ENCODE measurements around the gene KRTAP29-1.
"Not testable (repeated sequence)": the region's sequence is repeated elsewhere in the genome, so short reads cannot be mapped to it uniquely, and the experiment has no call there.

KRTAP29-1 gene, protein sequence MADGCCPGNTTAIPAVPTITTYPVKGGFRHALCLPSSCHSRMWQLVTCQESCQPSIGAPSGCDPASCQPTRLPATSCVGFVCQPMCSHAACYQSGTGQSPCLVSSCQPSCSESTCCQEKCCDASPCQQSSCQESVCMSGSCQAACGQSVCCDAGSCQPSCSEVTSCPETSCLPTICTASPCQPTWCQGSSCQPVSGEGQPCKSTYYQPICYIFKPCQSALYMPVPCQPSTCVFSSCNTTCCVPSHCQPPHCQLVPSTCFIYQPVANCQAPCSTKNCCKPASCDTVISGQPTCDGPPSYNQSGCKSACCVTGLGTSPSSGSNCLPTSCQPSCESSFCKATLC

DNA sequence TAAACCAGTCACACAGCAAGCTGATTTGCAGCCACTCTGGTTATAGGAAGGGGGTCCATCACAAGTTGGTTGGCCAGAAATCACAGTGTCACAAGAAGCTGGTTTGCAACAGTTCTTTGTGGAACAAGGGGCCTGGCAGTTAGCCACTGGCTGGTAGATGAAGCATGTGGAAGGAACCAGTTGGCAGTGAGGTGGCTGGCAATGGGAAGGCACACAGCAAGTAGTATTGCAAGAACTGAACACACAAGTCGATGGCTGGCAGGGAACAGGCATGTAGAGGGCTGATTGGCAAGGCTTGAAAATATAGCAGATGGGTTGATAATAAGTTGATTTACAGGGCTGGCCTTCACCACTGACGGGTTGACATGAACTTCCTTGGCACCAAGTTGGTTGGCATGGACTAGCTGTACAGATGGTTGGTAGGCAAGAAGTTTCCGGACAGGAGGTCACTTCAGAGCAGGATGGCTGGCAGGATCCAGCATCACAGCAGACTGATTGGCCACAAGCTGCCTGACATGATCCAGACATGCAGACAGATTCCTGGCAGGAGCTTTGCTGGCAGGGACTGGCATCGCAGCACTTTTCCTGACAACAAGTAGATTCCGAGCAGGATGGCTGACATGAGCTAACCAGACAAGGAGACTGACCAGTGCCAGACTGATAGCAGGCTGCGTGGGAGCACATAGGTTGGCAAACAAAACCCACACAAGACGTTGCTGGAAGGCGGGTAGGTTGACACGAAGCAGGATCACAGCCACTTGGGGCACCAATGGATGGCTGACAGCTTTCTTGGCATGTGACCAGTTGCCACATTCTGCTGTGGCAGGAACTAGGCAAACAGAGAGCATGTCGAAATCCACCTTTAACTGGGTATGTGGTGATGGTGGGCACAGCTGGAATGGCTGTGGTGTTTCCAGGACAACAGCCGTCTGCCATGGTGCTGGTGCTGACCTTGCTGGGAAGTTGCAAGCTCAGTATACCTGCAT is at the start of gene KRTAP29-1:
KRTAP29-1 (minus strand) TSS at position 936 of the 986 bp plus-strand sequence; CDS start at position 936, 0 bp downstream.
- no peak for DNase-seq (ENCODE audit: low read depth)

DNA sequence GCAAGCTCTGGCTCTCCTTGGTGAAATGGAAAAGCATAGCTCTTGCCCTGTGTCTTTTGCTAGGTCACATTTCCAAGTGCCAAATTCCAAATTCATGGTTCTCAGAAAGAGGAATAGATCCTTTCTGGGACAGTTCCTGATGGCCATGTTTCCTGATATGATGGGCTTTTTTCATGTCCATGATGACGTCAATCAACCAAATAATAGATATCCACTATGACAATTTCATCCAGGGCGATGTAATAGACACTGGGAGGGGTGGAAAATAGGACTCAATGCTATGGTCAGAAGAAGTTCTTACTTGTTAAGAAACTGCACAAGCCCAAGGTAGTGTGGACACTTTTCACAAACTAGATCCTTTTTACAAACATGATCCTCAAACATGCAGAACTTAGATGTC is 48.5 kb upstream of the KRTAP29-1 start:
- no peak for DNase-seq (ENCODE audit: low read depth)

DNA sequence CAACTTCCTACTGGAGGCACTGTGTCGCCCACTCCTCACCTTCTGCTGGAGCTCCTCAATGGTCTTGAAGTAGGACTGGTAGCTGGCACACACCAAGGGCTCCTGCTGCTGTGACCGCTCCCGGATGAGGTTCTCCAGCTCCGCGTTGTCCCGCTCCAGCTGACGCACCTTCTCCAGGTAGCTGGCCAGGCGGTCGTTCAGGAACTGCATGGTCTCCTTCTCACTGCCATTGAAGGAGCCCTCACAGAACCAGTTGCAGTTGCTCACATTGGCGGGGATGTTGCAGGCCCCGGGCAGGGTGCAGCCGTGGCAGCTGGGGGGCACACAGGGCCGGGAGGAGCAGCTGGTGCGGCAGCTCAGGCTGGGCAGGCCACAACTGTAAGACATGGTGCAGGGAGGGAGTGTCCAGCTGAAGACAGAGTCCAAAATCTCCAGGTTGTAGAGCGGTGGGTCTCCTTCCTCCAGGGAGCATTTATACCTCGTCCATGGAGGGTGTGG is 47.8 kb upstream of the KRTAP29-1 start, which contains the start of gene KRT33A:
KRT33A (minus strand) TSS at position 448 of the 498 bp plus-strand sequence; CDS start at position 387, 61 bp downstream.
- DNase-seq (ENCODE audit: low read depth), result not testable (repeated sequence)

DNA sequence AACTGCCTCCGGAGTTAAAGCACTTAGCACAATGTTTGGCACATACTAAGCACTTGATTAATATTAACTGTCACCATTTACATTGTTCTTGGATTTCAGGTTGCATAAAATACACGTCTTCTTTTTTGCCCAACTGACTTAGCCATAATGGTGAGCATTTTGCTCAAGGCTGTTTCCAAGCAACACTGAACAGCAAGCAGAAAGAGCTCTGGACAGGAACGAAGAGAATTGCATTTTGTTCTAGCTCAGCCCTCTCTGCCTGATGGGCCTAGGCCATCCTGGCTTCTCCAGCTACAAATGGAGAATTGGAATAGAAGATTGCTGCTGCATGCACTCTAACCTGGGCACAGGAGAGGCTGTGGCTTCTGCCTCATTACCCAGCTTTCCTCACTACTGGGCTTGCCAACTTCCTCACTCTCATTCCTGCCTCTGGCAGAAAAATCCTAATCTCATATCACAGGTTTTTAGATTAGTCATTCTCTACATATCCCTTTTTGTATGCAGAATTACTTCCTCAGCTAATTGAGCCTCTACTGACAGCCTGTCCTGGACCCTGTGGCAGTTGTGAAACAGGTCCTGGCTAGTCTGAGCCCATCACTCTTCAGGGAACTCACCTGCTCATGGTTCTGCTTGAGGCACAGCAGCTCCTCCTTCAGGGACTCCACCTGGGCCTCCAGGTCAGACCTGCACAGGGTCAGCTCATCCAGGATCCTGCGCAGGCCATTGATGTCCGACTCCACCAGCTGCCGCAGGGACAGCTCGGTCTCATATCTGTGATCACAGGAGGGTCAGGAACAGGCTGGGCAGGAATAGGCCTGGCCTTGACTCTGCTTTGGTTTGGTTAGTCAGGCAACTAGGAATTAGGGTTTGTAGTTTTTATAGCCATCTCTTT is 45.5 kb upstream of the KRTAP29-1 start:
- DNase-seq (ENCODE audit: low read depth), result no peak

DNA sequence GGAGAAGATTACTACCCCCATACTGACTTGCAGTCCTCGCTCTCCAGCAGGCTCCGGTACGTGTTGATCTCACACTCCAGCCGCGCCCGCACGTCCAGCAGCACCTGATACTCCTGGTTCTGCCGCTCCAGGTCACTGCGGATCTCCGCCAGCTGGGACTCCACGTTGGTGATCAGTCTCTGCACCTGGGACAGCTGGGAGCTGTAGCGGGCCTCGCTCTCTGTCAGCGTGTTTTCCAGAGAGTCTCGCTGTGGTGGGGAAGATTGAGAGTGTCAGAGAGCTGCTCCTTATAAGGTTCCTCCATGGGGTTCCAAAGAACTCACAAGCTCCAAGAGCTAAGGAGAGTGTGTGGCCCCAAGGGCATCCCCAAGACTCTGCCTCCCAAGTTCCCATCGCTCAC is 43.8 kb upstream of the KRTAP29-1 start:
- not testable (repeated sequence) for DNase-seq (ENCODE audit: low read depth)

DNA sequence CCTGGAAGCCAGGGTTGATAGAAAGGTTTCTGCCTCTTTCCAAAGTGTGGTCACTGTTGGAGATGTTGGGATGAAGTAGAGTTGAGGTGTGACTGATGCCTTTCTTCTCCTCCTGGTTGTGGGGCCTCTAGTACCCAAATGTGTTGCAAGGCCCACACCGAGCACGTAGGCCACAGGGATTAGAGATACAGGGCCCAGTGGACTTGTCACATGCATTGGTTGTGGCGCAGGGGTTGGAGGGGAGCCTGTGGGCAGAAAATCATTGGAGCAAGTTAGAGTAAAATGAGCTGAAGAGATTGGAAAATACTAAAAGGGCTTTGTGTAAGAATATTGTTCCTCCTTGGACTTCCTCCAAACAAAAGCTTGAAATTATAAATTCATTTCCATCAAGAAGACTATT is 43.3 kb upstream of the KRTAP29-1 start:
- no peak for DNase-seq (ENCODE audit: low read depth)

DNA sequence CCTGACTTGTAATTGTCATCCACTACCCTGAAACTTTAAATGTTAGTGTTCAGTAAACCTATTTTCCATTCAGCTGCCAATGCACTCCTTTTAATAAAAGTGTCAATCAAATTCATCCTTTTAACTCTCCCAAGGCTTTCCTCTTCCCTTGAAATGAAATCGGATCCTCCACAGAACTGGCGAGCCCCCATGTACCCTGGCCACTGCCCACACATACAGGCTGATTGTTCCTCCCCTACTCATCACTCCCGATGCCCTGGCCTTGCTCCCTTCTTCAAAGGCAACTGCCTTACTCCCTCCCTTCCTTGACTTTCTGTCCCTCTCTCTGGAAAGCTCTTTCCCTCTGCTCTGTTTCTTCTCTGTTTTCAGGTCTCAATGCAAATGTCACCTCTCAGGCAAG is 40.4 kb upstream of the KRTAP29-1 start:
- no peak for DNase-seq (ENCODE audit: low read depth)

DNA sequence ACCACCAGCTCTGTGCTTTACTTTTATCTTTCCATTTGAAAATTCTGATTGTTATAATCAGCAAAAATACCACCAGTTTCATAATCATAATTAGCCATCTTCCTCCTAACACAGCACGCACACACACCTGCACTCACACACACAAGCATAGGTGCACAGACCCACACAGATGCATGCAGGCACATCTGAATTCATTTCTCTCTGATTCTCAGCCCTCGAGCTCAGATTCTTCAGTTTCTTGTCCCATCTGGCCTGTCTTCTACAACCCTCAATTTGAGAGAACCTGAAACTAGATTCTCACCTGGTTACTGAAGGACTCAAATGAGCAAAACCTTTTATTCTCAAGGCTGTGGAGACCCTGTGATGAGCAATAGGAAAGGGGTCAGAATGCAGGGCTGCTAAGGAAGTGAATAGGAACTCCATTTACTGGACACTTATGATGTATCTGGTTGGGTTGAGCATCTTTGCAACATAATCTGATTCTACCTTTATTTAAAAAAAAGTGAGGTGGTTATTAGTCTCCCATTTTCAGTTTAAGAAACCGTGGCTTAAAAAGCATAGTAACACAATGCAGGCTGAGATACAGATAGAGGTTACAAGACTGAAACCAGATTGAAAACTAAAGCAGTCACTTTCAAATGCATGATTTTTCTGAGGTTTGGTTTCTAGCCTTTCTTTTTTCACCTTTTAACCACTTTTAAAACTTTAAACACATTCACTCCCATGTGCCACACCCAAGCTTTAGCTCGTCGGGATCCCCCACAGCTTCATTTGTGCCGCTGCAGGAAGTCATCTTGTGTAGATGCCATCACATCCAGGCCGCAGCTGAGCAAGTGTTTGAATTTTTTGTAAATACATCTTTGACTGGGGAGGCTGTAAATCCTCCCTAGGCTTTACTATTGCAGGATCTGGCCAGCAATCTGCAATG is 38.5 kb upstream of the KRTAP29-1 start:
- DNase-seq (ENCODE audit: low read depth), result no peak

DNA sequence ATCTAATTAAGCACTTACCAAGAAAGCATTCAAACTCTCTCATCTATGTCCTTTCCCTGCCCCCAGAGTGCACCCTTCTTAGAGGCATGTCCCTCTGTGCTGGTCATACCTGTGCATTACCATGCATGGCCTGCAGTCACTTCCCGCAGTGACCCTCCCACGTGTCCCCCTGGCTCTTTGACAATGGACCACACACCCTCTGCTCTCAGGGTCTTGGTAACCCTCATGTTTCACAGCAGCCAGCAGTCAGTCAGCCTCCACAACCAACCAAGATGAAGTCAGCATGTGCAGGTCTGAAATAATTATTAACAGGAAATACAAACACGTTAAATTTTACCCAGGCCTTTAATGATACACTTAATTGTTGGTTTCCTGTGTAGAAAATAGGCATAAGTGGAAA is 37.8 kb upstream of the KRTAP29-1 start:
- no peak for DNase-seq (ENCODE audit: low read depth)

DNA sequence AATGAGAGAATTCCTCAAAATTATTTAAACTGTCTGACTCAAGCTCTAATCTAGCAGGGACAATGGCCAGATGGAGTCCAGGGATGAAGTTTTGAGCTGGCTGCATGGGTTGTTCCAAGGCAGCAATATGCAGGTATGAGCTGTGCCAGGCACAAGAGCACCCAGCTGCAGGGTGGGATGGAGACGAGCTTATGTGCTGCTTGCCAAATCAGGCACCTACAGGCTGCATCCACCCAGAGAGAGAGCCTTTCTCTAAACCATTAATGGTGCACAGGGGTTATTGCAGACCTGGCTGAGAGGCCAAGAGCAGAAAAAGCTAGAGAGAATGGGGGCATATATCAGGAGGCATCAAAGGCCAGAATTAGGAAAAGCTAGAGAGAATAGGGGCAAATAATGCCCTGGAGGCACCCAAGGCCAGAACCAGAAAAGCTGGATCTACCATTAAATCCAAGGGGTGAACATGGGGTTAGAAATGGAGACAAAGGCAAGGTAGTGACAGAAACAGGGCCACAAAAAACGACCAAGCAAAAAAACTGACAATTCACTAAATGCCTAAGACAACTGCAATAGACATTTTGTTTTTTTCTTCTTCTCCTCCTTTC is 37.0 kb upstream of the KRTAP29-1 start:
- no peak for DNase-seq (ENCODE audit: low read depth)

DNA sequence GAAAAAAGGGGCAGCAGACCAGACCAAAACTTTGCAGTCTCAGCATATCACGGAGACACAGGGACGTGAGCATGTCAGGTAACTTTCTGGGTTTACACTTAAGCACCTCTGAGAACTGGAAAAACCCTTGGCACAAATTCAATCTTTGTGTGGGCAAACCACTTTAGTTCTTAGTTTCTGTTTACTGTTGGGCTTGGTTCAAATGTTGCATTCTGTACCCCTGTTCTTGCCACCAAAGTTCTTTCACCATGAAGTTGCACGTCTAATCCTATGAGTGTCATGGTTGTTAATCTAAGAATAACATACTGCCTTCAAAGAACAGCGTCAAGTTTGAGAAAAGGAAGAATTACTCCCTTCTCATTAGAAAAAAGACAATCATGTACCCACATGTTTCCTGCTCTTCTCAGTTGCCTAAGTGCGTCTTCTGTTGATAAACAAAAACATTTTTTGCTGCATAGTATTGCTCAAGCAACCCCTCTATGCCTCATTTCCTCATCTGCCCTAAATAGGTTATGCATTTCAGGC is 36.4 kb upstream of the KRTAP29-1 start:
- peak; percentile 26 for DNase-seq (ENCODE audit: low read depth)

DNA sequence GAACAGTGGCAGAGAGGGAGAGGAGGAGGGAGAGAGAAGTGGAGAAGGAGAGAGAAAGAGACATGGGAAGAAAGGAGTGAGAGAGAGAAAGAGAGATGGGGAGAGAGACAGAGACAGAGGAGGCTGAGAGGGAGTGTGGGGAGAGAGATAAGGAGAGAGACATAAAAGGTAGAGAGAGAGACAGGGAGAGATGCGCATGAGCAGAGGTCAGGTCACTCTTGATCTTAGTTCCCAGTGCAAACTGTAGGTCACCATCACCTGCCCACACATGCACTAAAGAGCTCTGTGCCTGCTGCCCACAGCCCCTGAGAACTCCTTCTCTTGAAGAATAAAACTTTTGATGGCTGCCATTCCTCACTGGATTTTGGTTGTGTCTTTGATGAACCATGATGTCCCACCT is 33.1 kb upstream of the KRTAP29-1 start:
- no peak for DNase-seq (ENCODE audit: low read depth)

DNA sequence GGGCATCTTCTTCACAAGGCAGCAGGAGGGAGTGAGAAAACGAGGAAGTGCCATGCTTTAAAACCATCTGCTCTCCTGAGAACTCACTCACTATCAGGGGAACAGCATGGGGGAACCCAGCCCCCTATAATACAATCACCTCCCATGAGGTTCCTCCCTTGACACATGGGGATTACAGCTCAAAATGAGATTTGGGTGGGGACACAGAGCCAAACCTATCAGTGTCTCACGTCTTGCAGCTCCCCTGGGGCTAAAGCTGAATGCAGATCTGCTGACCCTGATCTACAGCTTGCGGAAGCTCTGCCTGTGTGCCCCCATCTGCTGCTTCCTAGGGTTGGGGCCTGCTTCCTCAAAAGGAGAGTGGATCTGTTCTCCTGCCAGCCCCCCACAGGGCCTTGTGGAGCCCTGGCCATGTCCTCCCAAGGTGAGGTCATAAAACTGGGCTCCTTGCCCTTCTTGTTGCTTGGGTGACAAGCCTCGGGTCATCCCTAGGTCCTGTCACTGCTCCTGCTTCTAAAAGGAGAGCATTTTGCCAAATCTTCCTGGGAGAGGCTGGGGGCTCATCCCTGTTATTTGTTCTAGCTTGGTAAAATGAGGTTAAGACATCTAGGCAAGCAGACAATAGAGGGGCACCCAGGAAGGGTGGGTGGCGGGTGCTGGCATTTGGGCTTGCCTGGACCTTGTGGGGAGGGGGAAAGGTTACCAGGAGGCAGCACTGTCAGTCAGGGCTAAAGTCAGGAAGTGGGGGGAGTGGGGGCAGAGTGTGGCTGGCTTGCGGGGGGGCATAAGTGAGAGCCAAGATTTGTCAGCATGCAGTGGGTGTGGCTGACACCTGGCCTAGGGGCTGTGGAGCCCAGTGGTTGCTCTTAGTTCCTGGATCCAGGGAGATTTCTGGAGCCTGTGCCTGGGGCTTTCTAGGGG is 32.0 kb upstream of the KRTAP29-1 start:
- DNase-seq (ENCODE audit: low read depth), result no peak

DNA sequence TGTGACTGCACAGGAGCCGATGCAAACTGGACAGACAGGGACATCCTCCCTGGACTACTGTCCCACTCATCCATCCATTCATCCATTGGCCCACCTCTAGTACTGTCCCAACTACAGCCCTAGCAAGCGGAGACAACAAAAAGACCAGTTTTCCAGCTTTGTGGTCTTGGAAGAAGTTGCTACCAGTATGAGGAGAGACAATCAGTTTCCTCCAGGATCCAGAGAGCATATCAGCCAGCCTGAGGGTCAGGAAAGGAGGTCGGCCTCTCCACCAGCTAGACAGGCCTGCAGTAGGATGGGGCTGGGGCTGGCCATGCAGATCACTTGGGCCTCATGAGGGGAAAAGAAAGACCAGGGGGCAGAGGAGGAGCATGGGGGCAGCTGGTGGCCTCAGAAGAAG is 31.2 kb upstream of the KRTAP29-1 start:
- no peak for DNase-seq (ENCODE audit: low read depth)

DNA sequence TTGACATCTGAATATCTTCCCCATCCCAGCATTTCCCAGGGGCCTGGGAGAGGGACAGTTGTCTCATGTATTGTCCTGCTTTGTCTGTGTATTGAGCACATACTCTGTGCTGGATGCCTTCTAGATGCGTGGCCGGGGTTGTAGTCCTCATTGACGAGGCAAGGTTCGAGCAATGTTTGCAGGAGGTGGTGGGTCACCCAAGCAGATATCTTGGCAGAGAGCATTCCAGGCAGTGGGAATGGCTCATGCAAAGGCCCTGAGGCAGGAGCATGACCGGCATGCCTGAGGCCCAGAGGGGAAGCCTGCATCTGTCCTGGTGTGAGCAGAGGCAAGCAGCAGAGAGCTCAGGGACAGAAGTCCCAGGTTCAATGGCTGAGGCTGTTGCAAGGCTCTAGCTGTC is 30.4 kb upstream of the KRTAP29-1 start:
- no peak for DNase-seq (ENCODE audit: low read depth)

DNA sequence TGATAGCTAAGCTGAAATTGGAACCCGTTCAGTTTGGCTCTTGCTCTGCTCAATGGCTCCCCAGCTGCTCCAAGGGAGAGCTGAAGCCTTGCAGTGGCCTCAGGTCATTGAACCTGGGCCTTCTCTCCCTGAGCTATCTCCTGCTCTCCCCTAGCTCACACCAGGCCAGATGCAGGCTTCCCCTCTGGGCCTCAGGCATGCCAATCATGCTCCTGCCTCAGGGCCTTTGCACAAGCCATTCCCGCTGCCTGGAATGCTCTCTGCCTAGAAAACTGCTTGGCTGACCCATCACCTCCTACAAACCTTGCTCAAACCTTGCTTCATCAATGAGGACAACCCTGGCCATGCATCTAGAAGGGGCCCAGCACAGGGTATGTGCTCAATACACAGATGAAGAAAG is 29.6 kb upstream of the KRTAP29-1 start:
- DNase-seq (ENCODE audit: low read depth), result no peak

DNA sequence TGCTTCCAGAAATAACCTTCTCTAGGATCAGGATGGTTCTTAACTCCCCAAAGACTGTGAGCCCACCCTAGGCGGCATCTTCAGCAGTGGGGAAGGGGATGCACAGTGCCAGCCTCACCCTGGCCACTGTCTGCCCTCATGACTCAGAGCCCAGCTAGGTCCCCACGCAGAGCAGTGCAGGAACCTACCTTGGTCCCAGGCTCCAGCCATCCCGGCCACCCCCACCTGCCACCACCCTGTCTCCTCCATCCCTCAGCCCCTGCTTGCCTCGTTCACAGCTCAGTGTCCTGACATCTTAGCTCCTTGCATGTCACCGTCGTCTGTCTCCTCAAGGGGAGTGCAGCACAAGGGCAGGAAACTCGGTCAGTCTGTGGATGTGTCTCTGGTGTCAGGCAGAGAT is 29.0 kb upstream of the KRTAP29-1 start:
- no peak for DNase-seq (ENCODE audit: low read depth)

DNA sequence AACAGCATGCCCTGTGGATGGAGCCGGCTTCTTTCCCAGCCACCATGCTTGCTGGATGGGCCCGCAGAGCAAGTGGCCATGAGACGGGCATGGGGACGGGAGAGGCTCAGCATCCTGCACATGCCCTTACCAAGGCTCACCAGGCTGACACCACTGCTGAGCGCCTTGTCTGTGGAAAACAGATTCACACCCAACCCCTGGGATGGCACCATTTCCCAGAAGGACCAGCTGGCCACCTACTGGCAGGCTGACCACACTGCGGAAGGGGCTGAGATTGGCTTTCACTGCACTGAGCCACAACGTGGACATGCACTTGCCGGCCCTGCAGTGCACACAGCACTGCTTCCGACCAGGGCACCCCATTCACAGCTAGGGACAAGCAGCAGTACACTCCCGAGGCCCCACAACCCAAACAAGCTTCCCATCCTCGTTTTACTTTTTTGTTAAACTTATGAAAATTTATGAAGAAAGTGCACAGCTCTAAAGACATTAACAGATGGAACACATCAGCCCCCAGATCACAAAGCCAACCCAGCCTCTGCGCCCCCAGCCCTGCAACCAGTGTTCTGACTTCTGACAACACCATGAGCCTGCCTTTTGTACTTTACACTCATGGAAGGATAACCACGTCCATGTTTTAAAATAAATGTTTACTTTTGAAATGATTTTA is 26.8 kb upstream of the KRTAP29-1 start:
- peak; percentile 75 for DNase-seq (ENCODE audit: low read depth)

Data from ELR (cell line).